SU-DHL-6 (cell line): ENCODE results near the gene TMEM263.

Source experiments
- H2AFZ ChIP-seq: fragments of 200-600 bp; sonication (generic); 2 replicates; pipeline ENCODE4 v1.6.1; 2014; ENCODE audit warnings: low read depth, mild to moderate bottlenecking, moderate library complexity, mixed read lengths, antibody characterized with exemption, low read length; ENCODE audit not compliant: severe bottlenecking
- H3F3A ChIP-seq: fragments of 200-600 bp; shearing (Covaris generic); 2 replicates; pipeline ENCODE4 v1.6.0; 2016; ENCODE audit warnings: antibody characterized with exemption, mild to moderate bottlenecking; ENCODE audit not compliant: insufficient read depth
- H3K27ac ChIP-seq: fragments of 200-600 bp; sonication (generic); 2 replicates; pipeline ENCODE4 v1.5.1; 2016; ENCODE audit warnings: low read depth, mild to moderate bottlenecking, low read length, moderate library complexity, mixed read lengths
- H3K27me3 ChIP-seq: fragments of 200-600 bp; sonication (generic), shearing (Covaris generic); 2 replicates; pipeline ENCODE4 v1.6.0; 2014; ENCODE audit warnings: mild to moderate bottlenecking, low read length
- H3K36me3 ChIP-seq: fragments of 200-600 bp; sonication (generic); 2 replicates; pipeline ENCODE4 v1.6.1; 2014; ENCODE audit warnings: mild to moderate bottlenecking, low read length, mixed read lengths
- H3K4me2 ChIP-seq: fragments of 300-600, 200-600 bp; shearing (Covaris generic), sonication (generic); 2 replicates; pipeline ENCODE4 v1.6.0; 2014; ENCODE audit warnings: low read length, low read depth, mild to moderate bottlenecking; ENCODE audit not compliant: poor library complexity, severe bottlenecking
- H3K4me3 ChIP-seq: fragments of 200-600 bp; sonication (generic); 2 replicates; pipeline ENCODE4 v1.5.1; 2014; ENCODE audit warnings: antibody characterized with exemption, low read length, mild to moderate bottlenecking, mixed read lengths; ENCODE audit not compliant: insufficient read depth, poor library complexity, severe bottlenecking
- H3K79me2 ChIP-seq: fragments of 200-600 bp; sonication (generic); 2 replicates; pipeline ENCODE4 v1.6.1; 2014; ENCODE audit warnings: mild to moderate bottlenecking, low read length, moderate library complexity; ENCODE audit not compliant: insufficient read depth
- H3K9ac ChIP-seq: fragments of 200-600 bp; sonication (generic); 2 replicates; pipeline ENCODE4 v1.7.0; 2014; ENCODE audit warnings: mild to moderate bottlenecking, low read length
- H3K9me2 ChIP-seq: fragments of 200-600 bp; sonication (generic); replicated peaks from 2 replicates; pipeline ENCODE4 v1.6.1; 2014; ENCODE audit warnings: low read length; ENCODE audit not compliant: insufficient read depth
- H3K9me3 ChIP-seq: fragments of 200-600 bp; sonication (generic); 2 replicates; pipeline ENCODE4 v1.6.1; 2014; ENCODE audit warnings: low read length, mixed read lengths; ENCODE audit not compliant: insufficient read depth
- H4K20me1 ChIP-seq: fragments of 200-600 bp; sonication (generic); 2 replicates; pipeline ENCODE4 v1.6.1; 2014; ENCODE audit warnings: low read depth, mild to moderate bottlenecking, antibody characterized with exemption, low read length, moderate library complexity, mixed read lengths
- EZH2phosphoT487 ChIP-seq: fragments of 200-600 bp; sonication (generic), shearing (Covaris generic); conservative IDR thresholded peaks from 2 replicates; pipeline ENCODE4 v1.6.1; 2018; ENCODE audit warnings: mild to moderate bottlenecking, antibody characterized with exemption, low read length, moderate library complexity, mixed read lengths
- TF ChIP-seq, protein P1 (sequence below): fragments of 200-600 bp; sonication (generic); IDR thresholded peaks from one replicate; pipeline ENCODE4 v1.5.1; 2017; ENCODE audit warnings: antibody characterized with exemption, mild to moderate bottlenecking, low read length, moderate library complexity; ENCODE audit not compliant: insufficient read depth, poor library complexity, severe bottlenecking

Gene TMEM263

DNA sequence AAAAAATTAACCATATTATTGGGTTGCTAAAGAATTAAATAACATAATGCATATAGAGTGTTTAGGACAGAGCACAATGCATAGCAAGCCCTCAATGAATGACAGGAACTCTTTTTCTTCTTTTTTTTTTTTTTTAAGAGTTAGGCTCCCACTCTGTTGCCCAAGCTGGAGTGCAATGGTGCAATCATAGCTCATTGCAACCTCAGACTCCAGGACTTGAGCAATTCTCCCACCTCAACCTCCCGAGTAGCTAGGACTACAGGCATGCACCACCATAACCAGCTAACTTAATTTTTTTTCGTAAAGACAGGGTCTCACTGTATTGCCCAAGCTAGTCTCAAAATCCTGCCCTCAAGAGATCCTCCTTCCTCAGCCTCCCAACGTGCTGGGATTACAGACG, 51.7 kb downstream of the TMEM263 start:
- no peak overlapping the region for H3K9ac ChIP-seq
- H3K9me2 ChIP-seq: no peaks in the 10 kb centered on the region
- no peaks in the 10 kb centered on the region for H4K20me1 ChIP-seq
- no peaks in the 10 kb centered on the region for H3K79me2 ChIP-seq
- H2AFZ ChIP-seq: no peak overlapping the region
- TF ChIP-seq, protein P1, sequence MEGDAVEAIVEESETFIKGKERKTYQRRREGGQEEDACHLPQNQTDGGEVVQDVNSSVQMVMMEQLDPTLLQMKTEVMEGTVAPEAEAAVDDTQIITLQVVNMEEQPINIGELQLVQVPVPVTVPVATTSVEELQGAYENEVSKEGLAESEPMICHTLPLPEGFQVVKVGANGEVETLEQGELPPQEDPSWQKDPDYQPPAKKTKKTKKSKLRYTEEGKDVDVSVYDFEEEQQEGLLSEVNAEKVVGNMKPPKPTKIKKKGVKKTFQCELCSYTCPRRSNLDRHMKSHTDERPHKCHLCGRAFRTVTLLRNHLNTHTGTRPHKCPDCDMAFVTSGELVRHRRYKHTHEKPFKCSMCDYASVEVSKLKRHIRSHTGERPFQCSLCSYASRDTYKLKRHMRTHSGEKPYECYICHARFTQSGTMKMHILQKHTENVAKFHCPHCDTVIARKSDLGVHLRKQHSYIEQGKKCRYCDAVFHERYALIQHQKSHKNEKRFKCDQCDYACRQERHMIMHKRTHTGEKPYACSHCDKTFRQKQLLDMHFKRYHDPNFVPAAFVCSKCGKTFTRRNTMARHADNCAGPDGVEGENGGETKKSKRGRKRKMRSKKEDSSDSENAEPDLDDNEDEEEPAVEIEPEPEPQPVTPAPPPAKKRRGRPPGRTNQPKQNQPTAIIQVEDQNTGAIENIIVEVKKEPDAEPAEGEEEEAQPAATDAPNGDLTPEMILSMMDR: no peak
- no peak for TF ChIP-seq EZH2phosphoT487
- H3K9me3 ChIP-seq: no peaks in the 10 kb centered on the region
- no peak overlapping the region for H3K4me2 ChIP-seq
- H3K36me3 ChIP-seq: no peaks in the 10 kb centered on the region
- no peaks in the 10 kb centered on the region for H3F3A ChIP-seq
- H3K4me3 ChIP-seq: no peak overlapping the region
- no peak overlapping the region for H3K27ac ChIP-seq
- no peaks in the 10 kb centered on the region for H3K27me3 ChIP-seq

GRCh38 chr12:107011519-107011918, 55.8 kb downstream of the TMEM263 start:
- H3K9me2 ChIP-seq: no peaks in the 10 kb centered on the region
- no peaks in the 10 kb centered on the region for H3F3A ChIP-seq
- no peaks in the 10 kb centered on the region for H3K9me3 ChIP-seq
- H3K27ac ChIP-seq: no peak overlapping the region
- TF ChIP-seq, protein P1: no peak
- no peak for TF ChIP-seq EZH2phosphoT487
- H3K4me3 ChIP-seq: no peak overlapping the region
- H3K4me2 ChIP-seq: no peak overlapping the region
- no peaks in the 10 kb centered on the region for H3K79me2 ChIP-seq
- no peak overlapping the region for H2AFZ ChIP-seq
- no peaks in the 10 kb centered on the region for H3K36me3 ChIP-seq
- no peaks in the 10 kb centered on the region for H4K20me1 ChIP-seq
- H3K27me3 ChIP-seq: no peaks in the 10 kb centered on the region
- H3K9ac ChIP-seq: no peak overlapping the region

GRCh38 chr12:107012736-107013425, 57.2 kb downstream of the TMEM263 start:
- Histone ChIP-seq H4K20me1 (no peaks in the 10 kb centered on the region), H3K79me2 (no peaks in the 10 kb centered on the region)

More at GRCh38 chr12:107012736-107013425, 57.2 kb downstream of the TMEM263 start:
- H3K4me2 ChIP-seq: no peak overlapping the region
- H2AFZ ChIP-seq: no peak overlapping the region
- H3K27me3 ChIP-seq: no peaks in the 10 kb centered on the region
- H3K36me3 ChIP-seq: no peaks in the 10 kb centered on the region
- no peak overlapping the region for H3K9ac ChIP-seq
- no peaks in the 10 kb centered on the region for H3K9me3 ChIP-seq
- no peaks in the 10 kb centered on the region for H3F3A ChIP-seq
- no peak overlapping the region for H3K27ac ChIP-seq
- TF ChIP-seq, protein P1: no peak
- TF ChIP-seq EZH2phosphoT487: no peak
- H3K9me2 ChIP-seq: no peaks in the 10 kb centered on the region
- no peak overlapping the region for H3K4me3 ChIP-seq
